Neural progenitor cell (in vitro differentiated cells): ENCODE results near the gene LDLRAD4.

Experiments
- CTCF ChIP-seq: fragments of 200-600 bp; sonication (generic); IDR thresholded peaks from 2 replicates; pipeline ENCODE4 v1.5.1; 2017; ENCODE audit warnings: antibody characterized with exemption, mild to moderate bottlenecking
- EZH2 ChIP-seq: fragments of 200-600 bp; sonication (generic); IDR thresholded peaks from 2 replicates; pipeline ENCODE4 v1.6.1; 2017; ENCODE audit warnings: antibody characterized with exemption, mild to moderate bottlenecking, moderate library complexity

GRCh38 chr18:13462686-13463085 is 244.1 kb downstream of the LDLRAD4 start:
- no peak for TF ChIP-seq CTCF
- no peak for TF ChIP-seq EZH2
